HepG2 (cell line): ENCODE data around the gene SF3B6. TPM values are rescaled to one million over a fixed set of nuclear protein-coding genes. Genes with fewer than 3 reads are reported as not detected.

Experiments
- AGO1 ChIP-seq: fragments of 200-400 bp; formaldehyde crosslinking; IDR thresholded peaks from 2 replicates; pipeline ENCODE4 v1.6.1; 2017; ENCODE audit warnings: mild to moderate bottlenecking, low read depth, low read length, moderate library complexity; ENCODE audit not compliant: poor library complexity, severe bottlenecking
- FOSL1 ChIP-seq: sonication (generic); formaldehyde crosslinking; IDR thresholded peaks from 2 replicates; pipeline ENCODE4 v1.9.0; 2021; ENCODE audit warnings: missing genetic modification reagents, borderline replicate concordance
- KMT2A ChIP-seq: sonication (generic); formaldehyde crosslinking; IDR thresholded peaks from 2 replicates; pipeline ENCODE4 v1.4.0; 2020; ENCODE audit warnings: missing genetic modification reagents
- NFIC ChIP-seq: IDR thresholded peaks from 2 replicates; pipeline ENCODE4 v1.6.1; 2012; ENCODE audit warnings: mild to moderate bottlenecking, low read length, inconsistent platforms
- PITX1 ChIP-seq: sonication (generic); formaldehyde crosslinking; IDR thresholded peaks from 2 replicates; pipeline ENCODE4 v1.5.1; 2020; ENCODE audit warnings: mild to moderate bottlenecking, missing genetic modification reagents
- REXO4 ChIP-seq: sonication (generic); formaldehyde crosslinking; IDR thresholded peaks from 2 replicates; pipeline ENCODE4 v1.8.0; 2022; ENCODE audit warnings: missing genetic modification reagents, mild to moderate bottlenecking, borderline replicate concordance
- TBX3 ChIP-seq: fragments of 450-650 bp; IDR thresholded peaks from 2 replicates; pipeline ENCODE4 v1.6.1; 2017; ENCODE audit warnings: antibody characterized with exemption, mild to moderate bottlenecking, inconsistent platforms, borderline replicate concordance
- TFDP2 ChIP-seq: sonication (generic); formaldehyde crosslinking; IDR thresholded peaks from 2 replicates; pipeline ENCODE4 v1.4.0; 2020; ENCODE audit warnings: missing genetic modification reagents
- THAP11 ChIP-seq: IDR thresholded peaks from 2 replicates; pipeline ENCODE4 v1.6.1; 2016; ENCODE audit warnings: missing biosample characterization, missing genetic modification reagents
- UBTF ChIP-seq: sonication (generic); formaldehyde crosslinking; IDR thresholded peaks from 2 replicates; pipeline ENCODE4 v1.4.0; 2020; ENCODE audit warnings: mild to moderate bottlenecking, missing genetic modification reagents
- ZNF160 ChIP-seq: sonication (generic); formaldehyde crosslinking; IDR thresholded peaks from 2 replicates; pipeline ENCODE4 v1.8.0; 2022; ENCODE audit warnings: mild to moderate bottlenecking, inconsistent platforms, missing genetic modification reagents
- ZNF431 ChIP-seq: sonication (generic); formaldehyde crosslinking; IDR thresholded peaks from 2 replicates; pipeline ENCODE4 v1.9.0; 2022; ENCODE audit warnings: missing genetic modification reagents, low read depth, mild to moderate bottlenecking, borderline replicate concordance
- ZNF614 ChIP-seq: IDR thresholded peaks from 2 replicates; pipeline ENCODE4 v1.6.1; 2018; ENCODE audit warnings: missing biosample characterization, missing genetic modification reagents, inconsistent platforms, borderline replicate concordance
- ZSCAN30 ChIP-seq: sonication (generic); formaldehyde crosslinking; IDR thresholded peaks from 2 replicates; pipeline ENCODE4 v1.5.0; 2020; ENCODE audit warnings: mild to moderate bottlenecking, missing genetic modification reagents
- polyA plus RNA-seq, 8 experiments: library from polyadenylated mRNA; depleted of rRNA in 3 of 8; stranded (reverse) in 7 of 8; unstranded in 1 of 8; fragments of >200 nt; fragmentation: Illumina TruSeq in 4 of 8; extraction: Trizol in 4 of 8; gene quantifications; 2 replicates each; pipeline versions ENCODE4 v1.2.1 to v1.2.3, GENCODE V29; 2011 to 2016; ENCODE audit warnings: low read depth in 4 of 8, missing spikeins in 1 of 8, mixed read lengths in 1 of 8; ENCODE audit not compliant: insufficient read depth in 1 of 8
- total RNA-seq, 5 experiments: library from RNA; depleted of rRNA; stranded (reverse); fragments of >200 nt; fragmentation: Illumina TruSeq; extraction: Trizol; gene quantifications; 2 replicates each; pipeline ENCODE4 v1.2.3, GENCODE V29; 2016; ENCODE audit warnings: low read depth in 1 of 5
- TF ChIP-seq, protein P1 (sequence below): sonication (generic); formaldehyde crosslinking; IDR thresholded peaks from 2 replicates; pipeline ENCODE4 v1.8.0; 2022; ENCODE audit warnings: missing genetic modification reagents, mild to moderate bottlenecking, borderline replicate concordance
- TF ChIP-seq, protein P2 (sequence below): sonication (generic); formaldehyde crosslinking; IDR thresholded peaks from 2 replicates; pipeline ENCODE4 v1.9.0; 2021; ENCODE audit warnings: mild to moderate bottlenecking, missing genetic modification reagents

Gene SF3B6
- total and polyA plus RNA-seq, 2 of the 13 experiments (the other 11 are each of a cell fraction or from before 2014, with no cell fraction given), result 177 to 182 TPM

GRCh38 chr2:24075915-24076848, at the start of gene SF3B6 (continued):
- peak; percentile 79 for TF ChIP-seq TFDP2
- peak; percentile 53; the same call in 1 of the 2 replicates for TF ChIP-seq TBX3
- peak; percentile 27; the same call in 1 of the 2 replicates for TF ChIP-seq REXO4 (CRISPR knock-in tag)
- TF ChIP-seq ZNF160 (CRISPR knock-in tag), result peak; percentile 91
- TF ChIP-seq UBTF (CRISPR knock-in tag), result peak; percentile 97
- TF ChIP-seq KMT2A (CRISPR knock-in tag), result peak; percentile 99
- TF ChIP-seq, protein P1, sequence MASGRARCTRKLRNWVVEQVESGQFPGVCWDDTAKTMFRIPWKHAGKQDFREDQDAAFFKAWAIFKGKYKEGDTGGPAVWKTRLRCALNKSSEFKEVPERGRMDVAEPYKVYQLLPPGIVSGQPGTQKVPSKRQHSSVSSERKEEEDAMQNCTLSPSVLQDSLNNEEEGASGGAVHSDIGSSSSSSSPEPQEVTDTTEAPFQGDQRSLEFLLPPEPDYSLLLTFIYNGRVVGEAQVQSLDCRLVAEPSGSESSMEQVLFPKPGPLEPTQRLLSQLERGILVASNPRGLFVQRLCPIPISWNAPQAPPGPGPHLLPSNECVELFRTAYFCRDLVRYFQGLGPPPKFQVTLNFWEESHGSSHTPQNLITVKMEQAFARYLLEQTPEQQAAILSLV (CRISPR knock-in tag), result 0 out of 2 replicates have a peak, but pooled peaks have one; percentile 74
- peak; percentile 99 for TF ChIP-seq ZNF614
- TF ChIP-seq FOSL1 (CRISPR knock-in tag), result no peak; the same call in 1 of the 2 replicates
- no peak for TF ChIP-seq ZSCAN30 (CRISPR knock-in tag)
- peak; percentile 92 for TF ChIP-seq PITX1 (CRISPR knock-in tag)
- TF ChIP-seq NFIC, result no peak; the same call in 1 of the 2 replicates
- peak; percentile 100 for TF ChIP-seq AGO1
- no peak for TF ChIP-seq ZNF431 (CRISPR knock-in tag)
- TF ChIP-seq THAP11, result peak; percentile 98
- TF ChIP-seq, protein P2, sequence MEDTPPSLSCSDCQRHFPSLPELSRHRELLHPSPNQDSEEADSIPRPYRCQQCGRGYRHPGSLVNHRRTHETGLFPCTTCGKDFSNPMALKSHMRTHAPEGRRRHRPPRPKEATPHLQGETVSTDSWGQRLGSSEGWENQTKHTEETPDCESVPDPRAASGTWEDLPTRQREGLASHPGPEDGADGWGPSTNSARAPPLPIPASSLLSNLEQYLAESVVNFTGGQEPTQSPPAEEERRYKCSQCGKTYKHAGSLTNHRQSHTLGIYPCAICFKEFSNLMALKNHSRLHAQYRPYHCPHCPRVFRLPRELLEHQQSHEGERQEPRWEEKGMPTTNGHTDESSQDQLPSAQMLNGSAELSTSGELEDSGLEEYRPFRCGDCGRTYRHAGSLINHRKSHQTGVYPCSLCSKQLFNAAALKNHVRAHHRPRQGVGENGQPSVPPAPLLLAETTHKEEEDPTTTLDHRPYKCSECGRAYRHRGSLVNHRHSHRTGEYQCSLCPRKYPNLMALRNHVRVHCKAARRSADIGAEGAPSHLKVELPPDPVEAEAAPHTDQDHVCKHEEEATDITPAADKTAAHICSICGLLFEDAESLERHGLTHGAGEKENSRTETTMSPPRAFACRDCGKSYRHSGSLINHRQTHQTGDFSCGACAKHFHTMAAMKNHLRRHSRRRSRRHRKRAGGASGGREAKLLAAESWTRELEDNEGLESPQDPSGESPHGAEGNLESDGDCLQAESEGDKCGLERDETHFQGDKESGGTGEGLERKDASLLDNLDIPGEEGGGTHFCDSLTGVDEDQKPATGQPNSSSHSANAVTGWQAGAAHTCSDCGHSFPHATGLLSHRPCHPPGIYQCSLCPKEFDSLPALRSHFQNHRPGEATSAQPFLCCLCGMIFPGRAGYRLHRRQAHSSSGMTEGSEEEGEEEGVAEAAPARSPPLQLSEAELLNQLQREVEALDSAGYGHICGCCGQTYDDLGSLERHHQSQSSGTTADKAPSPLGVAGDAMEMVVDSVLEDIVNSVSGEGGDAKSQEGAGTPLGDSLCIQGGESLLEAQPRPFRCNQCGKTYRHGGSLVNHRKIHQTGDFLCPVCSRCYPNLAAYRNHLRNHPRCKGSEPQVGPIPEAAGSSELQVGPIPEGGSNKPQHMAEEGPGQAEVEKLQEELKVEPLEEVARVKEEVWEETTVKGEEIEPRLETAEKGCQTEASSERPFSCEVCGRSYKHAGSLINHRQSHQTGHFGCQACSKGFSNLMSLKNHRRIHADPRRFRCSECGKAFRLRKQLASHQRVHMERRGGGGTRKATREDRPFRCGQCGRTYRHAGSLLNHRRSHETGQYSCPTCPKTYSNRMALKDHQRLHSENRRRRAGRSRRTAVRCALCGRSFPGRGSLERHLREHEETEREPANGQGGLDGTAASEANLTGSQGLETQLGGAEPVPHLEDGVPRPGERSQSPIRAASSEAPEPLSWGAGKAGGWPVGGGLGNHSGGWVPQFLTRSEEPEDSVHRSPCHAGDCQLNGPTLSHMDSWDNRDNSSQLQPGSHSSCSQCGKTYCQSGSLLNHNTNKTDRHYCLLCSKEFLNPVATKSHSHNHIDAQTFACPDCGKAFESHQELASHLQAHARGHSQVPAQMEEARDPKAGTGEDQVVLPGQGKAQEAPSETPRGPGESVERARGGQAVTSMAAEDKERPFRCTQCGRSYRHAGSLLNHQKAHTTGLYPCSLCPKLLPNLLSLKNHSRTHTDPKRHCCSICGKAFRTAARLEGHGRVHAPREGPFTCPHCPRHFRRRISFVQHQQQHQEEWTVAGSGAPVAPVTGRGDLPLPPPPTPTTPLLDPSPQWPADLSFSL (CRISPR knock-in tag), result no peak
